NCI-H748 (cell line): ENCODE data around the gene NIPBL.
"Not testable (repeated sequence)": the region's sequence is repeated elsewhere in the genome, so short reads cannot be mapped to it uniquely, and the experiment has no call there.

Source experiments
- DNase-seq: peaks from one replicate; lab custom pipeline; 2025; ENCODE audit not compliant: unreplicated experiment; lab: John Stamatoyannopoulos, UW

NIPBL gene

DNA sequence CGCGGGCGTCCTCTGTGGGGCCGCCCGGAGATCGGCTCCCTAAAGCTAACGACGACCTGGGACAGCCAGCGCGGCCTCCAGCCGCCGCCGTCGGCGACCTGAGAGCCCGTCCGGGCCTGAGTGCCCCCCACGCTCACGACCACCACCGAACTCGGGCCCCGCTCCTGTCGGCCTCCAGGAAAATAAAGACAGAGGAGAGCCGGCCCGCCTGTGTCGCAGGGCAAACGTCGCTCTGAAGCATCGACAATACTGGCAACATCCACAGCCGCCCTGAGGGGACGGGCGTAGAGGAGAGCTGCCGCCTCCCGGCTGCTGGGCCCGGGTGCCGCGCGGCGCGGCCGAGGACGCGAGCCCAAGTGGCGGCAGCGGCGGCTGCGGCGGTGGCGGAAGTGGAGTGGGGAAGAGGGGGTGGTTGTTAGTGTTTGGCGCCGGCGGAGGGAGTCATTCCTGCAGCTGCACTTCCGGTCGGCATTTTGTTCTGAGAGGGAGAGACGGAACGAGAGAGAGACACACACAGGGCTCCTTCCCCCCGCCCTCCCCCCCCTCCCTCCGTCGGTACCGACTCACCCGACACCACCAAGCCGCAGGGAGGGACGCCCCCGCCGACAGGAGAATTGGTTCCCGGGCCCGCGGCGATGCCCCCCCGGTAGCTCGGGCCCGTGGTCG, at the start of gene NIPBL:
TSS of gene NIPBL (plus strand) at position 471 of the 666 bp plus-strand sequence. CDS start 76,928 bp downstream, outside the sequence.
- peak; percentile 99 for DNase-seq

DNA sequence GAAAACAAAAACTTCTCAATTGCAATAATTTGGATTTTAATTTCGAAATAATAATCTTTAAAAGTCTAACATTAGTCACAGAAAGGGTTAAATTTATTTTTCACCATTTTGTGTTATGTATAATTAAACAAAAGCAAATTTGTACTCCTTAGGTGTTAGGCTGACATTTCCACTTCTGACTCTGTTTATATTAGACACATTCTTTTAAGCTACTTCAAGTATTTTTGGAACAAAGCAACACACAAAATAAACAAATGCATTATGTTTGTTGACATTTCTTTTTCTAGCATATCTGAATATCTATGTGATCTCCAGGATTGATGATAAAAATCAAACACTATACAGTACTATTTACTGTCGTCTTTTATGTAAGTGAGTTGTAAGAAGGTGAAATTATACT, 44.3 kb upstream of the NIPBL start:
- DNase-seq, result no peak

DNA sequence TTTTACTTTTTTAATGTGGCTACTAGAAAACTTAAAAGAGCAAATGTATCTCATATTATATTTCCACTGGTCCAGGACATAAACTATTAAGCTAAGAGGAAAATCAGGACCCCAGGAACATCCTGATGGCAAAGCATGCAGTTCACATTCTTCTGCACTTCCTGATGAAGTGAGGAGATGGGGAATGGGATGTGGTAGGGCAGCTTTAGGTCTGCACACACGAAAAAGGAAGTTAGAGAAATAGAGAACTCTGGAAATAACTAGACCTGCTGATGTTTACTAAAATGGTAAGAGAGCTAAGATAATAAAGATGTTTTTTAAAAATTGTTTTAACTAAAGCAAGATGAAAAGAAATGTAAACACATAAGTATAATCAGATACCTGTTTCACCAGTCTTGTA, 39.7 kb upstream of the NIPBL start:
- DNase-seq, result no peak

DNA sequence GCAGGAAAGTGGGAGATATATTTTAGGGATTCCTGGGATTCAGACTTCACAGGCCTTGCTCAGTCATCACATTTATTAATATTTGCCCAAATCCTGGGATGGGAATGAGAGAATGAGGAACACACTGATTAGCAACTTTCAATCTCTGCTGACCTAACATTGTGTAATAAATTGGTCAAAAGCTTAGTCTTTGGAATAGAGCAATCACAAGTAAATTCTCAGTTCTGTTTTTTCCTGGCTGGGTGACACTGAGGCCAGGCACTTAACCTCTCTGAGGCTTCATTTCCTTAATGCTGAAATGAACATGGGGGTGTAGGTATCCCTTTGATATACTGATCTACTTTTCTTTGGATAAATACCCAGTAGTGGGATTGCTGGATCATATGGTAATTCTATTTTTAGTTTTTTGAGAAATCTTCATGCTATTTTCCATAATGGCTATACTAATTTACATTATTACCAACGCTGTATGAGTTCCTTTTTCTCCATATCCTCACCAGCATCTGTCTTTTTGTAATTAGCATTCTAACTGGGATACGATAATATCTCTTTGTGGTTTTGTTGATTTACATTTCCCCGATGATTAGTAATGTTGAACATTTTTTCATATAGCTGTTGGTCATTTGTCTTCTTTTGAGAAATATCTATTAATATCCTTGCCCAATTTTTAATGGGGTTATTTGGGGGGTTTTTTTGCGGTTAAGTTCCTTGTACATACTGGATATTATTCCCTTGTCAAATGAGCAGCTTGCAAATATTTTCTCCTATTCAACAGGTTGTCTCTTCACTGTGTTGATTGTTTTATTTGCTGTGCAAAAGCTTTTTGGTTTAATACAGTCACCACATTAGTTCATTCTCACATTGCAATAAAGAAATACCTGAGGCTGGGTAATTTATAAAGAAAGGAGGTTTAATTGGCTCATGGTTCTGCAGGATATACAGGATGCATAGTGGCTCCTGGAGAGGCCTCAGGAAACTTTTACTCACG, 36.8 kb upstream of the NIPBL start:
- DNase-seq, result no peak

- no peak for DNase-seq
These were observed 34.9 kb upstream of the NIPBL start for GRCh38 chr5:36841677-36842076.

- DNase-seq, result no peak
These were observed 34.5 kb upstream of the NIPBL start for GRCh38 chr5:36842087-36842486.

DNA sequence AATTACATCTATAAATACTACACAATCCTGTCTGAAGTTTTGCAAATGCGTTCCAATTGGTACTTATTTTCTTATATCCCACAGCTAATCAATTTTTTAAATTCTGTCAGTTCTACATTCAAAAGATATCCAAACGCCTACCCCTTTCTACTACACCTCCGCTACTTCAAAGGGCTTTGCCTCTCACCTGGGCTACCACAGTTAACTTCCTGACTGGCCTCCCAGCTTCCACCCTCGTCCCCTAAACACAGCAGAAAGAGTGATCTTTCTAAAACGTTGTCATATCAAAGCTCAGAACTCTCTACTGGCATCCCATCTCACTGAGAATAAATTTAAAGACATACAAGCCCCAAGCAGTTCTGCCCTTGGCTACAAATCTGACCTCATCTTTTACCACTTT, 32.3 kb upstream of the NIPBL start:
- DNase-seq, result no peak

GRCh38 chr5:36848545-36848944, 28.0 kb upstream of the NIPBL start:
- not testable (repeated sequence) for DNase-seq

GRCh38 chr5:36852903-36853302, 23.7 kb upstream of the NIPBL start:
- not testable (repeated sequence) for DNase-seq

- DNase-seq, result no peak
These were observed 22.0 kb upstream of the NIPBL start for GRCh38 chr5:36854402-36855140.

GRCh38 chr5:36855141-36855495, 21.5 kb upstream of the NIPBL start:
- DNase-seq, result no peak

DNA sequence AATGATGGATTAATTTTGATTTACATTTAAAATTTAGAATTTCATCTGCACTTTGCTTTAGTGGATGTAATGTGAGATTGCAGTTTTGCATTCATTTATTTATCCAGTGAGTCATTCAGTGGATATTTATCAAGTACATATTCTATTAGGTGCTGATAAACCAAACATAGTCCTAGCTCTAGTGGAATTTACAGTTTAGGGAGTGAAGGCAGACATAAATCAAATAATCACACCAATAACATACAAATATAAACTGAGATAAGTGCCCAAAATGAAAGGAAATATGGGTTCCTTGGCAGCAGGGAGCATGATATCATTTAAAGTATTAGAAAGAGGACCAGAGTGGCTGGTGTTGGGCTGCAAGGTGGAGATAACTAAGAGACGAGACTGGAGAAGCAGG, 14.7 kb upstream of the NIPBL start:
- no peak for DNase-seq

DNA sequence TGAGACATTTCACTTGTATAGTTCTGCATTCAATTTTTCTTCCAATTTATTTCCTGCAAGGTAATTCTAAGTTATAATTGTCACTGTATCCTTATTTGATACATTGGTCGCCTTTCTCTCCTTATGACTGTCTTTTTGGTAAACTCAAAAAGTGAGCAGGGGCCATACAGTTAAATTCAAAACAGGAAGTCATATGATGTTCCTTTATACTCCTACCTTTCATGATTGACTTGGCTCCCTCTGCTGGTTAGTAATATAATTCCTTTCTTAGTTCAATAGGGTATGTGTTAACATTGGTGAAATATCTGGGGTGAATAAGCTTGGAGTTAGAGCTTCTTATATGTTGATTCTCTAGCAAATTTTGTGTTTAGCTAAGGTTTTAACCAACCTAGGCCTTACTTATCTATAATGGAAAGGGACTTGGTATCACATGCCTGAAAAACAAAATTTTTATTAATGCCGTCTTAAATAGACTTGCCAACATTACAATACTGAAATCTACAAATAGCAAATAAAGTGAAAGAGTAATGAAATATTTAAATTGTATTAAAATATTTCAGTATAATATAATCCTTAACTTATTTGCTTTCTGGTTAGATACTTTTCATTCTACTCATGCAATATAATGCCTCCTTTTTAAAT, 6.0 kb upstream of the NIPBL start:
- peak; percentile 91 for DNase-seq

DNA sequence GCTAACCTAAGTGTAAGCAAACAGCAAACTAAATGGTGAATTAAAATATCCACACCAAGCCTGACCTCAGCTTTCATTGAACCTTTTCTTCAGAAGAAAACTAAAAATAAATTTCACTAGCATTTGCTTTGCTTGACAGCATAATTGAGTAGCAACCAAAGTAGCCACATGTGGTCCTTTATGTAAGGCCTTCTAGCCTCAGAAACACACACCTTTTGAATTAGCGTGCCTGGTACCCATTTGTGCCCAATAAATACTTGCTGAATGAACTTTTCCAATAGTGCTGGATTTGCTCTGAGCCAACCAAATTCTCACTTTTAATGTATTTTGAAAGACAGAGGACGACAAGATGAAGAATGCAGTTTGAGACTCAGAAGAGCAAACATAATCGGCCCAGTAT, 2.1 kb upstream of the NIPBL start:
- DNase-seq, result peak; percentile 62

- peak; percentile 71 for DNase-seq
These were observed 1.3 kb upstream of the NIPBL start for GRCh38 chr5:36875051-36875789.

GRCh38 chr5:36875790-36876298, 725 bp upstream of the NIPBL start:
- DNase-seq, result peak; percentile 95

DNA sequence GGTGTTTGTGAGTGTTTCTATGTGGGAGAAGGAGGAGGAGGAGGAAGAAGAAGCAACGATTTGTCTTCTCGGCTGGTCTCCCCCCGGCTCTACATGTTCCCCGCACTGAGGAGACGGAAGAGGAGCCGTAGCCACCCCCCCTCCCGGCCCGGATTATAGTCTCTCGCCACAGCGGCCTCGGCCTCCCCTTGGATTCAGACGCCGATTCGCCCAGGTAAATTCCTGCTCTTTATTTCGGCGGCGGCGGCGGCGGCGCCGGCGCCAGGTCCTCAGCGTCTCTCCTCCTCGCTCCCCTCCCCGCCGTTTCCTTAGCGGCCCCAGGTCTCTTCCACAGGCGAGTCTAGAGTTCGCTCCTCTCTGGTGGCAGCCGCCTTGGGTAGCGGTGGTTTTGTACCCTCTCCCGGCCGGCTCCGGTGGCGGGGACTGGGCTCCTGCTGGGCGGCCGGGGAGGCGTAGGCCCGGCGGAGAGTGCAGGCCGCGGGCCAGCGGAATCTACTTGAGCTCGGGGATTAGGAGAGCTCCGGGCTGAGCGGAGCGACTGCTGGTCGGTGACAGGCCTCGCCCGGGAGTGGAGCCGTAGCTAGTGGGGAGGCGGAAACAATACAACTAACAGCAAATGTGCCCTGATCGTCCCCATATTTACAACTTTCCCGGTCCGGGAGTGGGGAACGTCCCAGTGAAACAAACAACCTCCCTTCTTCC, 547 bp downstream of the NIPBL start:
- peak; percentile 92 for DNase-seq

GRCh38 chr5:36877667-36878391, 1.3 kb downstream of the NIPBL start:
- DNase-seq, result peak; percentile 65
